K562 (cell line): Measurements from ENCODE around the gene HLA-DOB. TPM values are rescaled to one million over a fixed set of nuclear protein-coding genes. Genes with fewer than 3 reads are reported as not detected.

Experiments used
- ATAC-seq: fragments of 200-7000 bp; cut with Tn5 transposase; 3 replicates; pipeline ENCODE4 v1.9.1; 2020; ENCODE audit warnings: moderate library complexity
- BruUV-seq: library from RNA; stranded (reverse); fragments of 400-500 nt; replicated peaks from 2 replicates; lab custom pipeline; 2021; lab: Mats Ljungman, UMichigan
- CTCF ChIA-PET: fragments of 300-600 bp; formaldehyde crosslinking; extraction: SDS; loops from one replicate; lab custom pipeline; 2021; ENCODE audit warnings: low intra/inter-chr PET ratio; lab: Yijun Ruan, JAX
- POLR2A ChIA-PET: fragments of 300-600, 350-650 bp; sonication (Branson Sonifier 250); formaldehyde crosslinking; extraction: SDS; loops from one replicate; lab custom pipeline; 2021; ENCODE audit warnings: antibody characterized with exemption, inconsistent platforms; lab: Yijun Ruan, JAX
- DNase-seq, 4 experiments: peaks; one replicate each; pipeline versions ENCODE4 v3.0.0 to v3.0.0-alpha.2; 2011 to 2018; ENCODE audit warnings: low spot score in 3 of 4, mixed read lengths in 3 of 4; ENCODE audit errors: extremely low read depth in 1 of 4
- FAIRE-seq: peaks from 2 replicates; lab custom pipeline; 2011; peaks lifted over from hg19 to GRCh38; lab: Jason Lieb, UNC
- H2AFZ ChIP-seq: 2 replicates; pipeline ENCODE4 v1.6.0; 2011; ENCODE audit warnings: low read depth, low read length, control low read depth, inconsistent platforms
- H3K27ac ChIP-seq: fragments of 200-600 bp; 3 replicates; pipeline ENCODE4 v1.8.0; 2011; ENCODE audit warnings: low read depth, mild to moderate bottlenecking, control low read depth, inconsistent platforms, low read length, moderate library complexity, mixed read lengths; ENCODE audit errors: extremely low read depth
- H3K27me3 ChIP-seq, 2 experiments: fragments of 300-600 bp in 1 of 2; 2 replicates in 1 of 2; 3 replicates in 1 of 2; pipeline versions ENCODE4 v1.6.0 to v1.8.0; 2011; ENCODE audit warnings: inconsistent platforms in 2 of 2, low read length in 2 of 2, mild to moderate bottlenecking in 1 of 2, mixed read lengths in 1 of 2, moderate library complexity in 1 of 2; ENCODE audit not compliant: control insufficient read depth in 2 of 2, insufficient read depth in 2 of 2
- H3K36me3 ChIP-seq: fragments of 300-600 bp; 3 replicates; pipeline ENCODE4 v1.8.0; 2011; ENCODE audit warnings: mild to moderate bottlenecking, low read length, inconsistent platforms; ENCODE audit not compliant: control insufficient read depth, insufficient read depth
- H3K4me1 ChIP-seq, 2 experiments: fragments of 200-600 bp in 1 of 2; replicated peaks in 1 of 2; 2 replicates in 1 of 2; 3 replicates in 1 of 2; pipeline versions ENCODE4 v1.5.1 to v1.8.0; 2011; ENCODE audit warnings: inconsistent platforms in 2 of 2, low read length in 2 of 2, mild to moderate bottlenecking in 1 of 2, mixed read lengths in 1 of 2, moderate library complexity in 1 of 2; ENCODE audit not compliant: control insufficient read depth in 2 of 2, insufficient read depth in 2 of 2
- H3K4me2 ChIP-seq: 2 replicates; pipeline ENCODE4 v1.6.1; 2011; ENCODE audit warnings: low read length, control low read depth, inconsistent platforms, mixed read lengths; ENCODE audit not compliant: insufficient read depth
- H3K4me3 ChIP-seq: fragments of 200-600 bp; sonication (generic), shearing (Covaris generic); 2 replicates; pipeline ENCODE4 v1.5.1; 2016; ENCODE audit warnings: control low read depth, inconsistent platforms
- H3K79me2 ChIP-seq: fragments of 200-600 bp; 3 replicates; pipeline ENCODE4 v1.8.0; 2011; ENCODE audit warnings: low read length, inconsistent platforms; ENCODE audit not compliant: control insufficient read depth, insufficient read depth
- H3K9ac ChIP-seq, 2 experiments: 2 replicates each; pipeline versions ENCODE4 v1.6.0 to v1.6.1; 2011; ENCODE audit warnings: low read depth in 2 of 2, low read length in 2 of 2, control low read depth in 1 of 2, inconsistent platforms in 1 of 2, mild to moderate bottlenecking in 1 of 2, mixed read lengths in 1 of 2; ENCODE audit not compliant: insufficient read depth in 1 of 2
- H3K9me1 ChIP-seq: one replicate; pipeline ENCODE4 v1.6.0; 2011; ENCODE audit warnings: inconsistent platforms, mild to moderate bottlenecking, low read length, moderate library complexity; ENCODE audit not compliant: control insufficient read depth, insufficient read depth
- H3K9me3 ChIP-seq: replicated peaks from 2 replicates; pipeline ENCODE4 v1.5.1; 2011; ENCODE audit warnings: low read depth, low read length, inconsistent platforms; ENCODE audit not compliant: control insufficient read depth, insufficient read depth
- H4K20me1 ChIP-seq: replicated peaks from 2 replicates; pipeline ENCODE4 v1.6.1; 2011; ENCODE audit warnings: low read length, inconsistent platforms, mixed read lengths; ENCODE audit not compliant: control insufficient read depth, insufficient read depth
- DIDO1 ChIP-seq: fragments of 450-650 bp; IDR thresholded peaks from 2 replicates; pipeline ENCODE4 v1.6.1; 2016; ENCODE audit warnings: low read depth, missing biosample characterization, missing genetic modification characterization
- PRMT5 ChIP-seq: sonication (generic); formaldehyde crosslinking; IDR thresholded peaks from 2 replicates; pipeline ENCODE4 v1.5.0; 2020; ENCODE audit warnings: missing genetic modification reagents
- TOE1 ChIP-seq, 2 experiments: fragments of 450-650 bp in 1 of 2; sonication (generic) in 1 of 2; formaldehyde crosslinking in 1 of 2; IDR thresholded peaks; 2 replicates each; pipeline versions ENCODE4 v1.7.1 to v1.8.0; 2016 to 2022; ENCODE audit warnings: borderline replicate concordance in 2 of 2, mild to moderate bottlenecking in 2 of 2, antibody characterized with exemption in 1 of 2, inconsistent platforms in 1 of 2, low read depth in 1 of 2, missing genetic modification reagents in 1 of 2, moderate library complexity in 1 of 2
- ZKSCAN8 ChIP-seq: fragments of 200-800 bp; sonication (Bioruptor generic); IDR thresholded peaks from 2 replicates; pipeline ENCODE4 v1.6.1; 2016; ENCODE audit warnings: missing genetic modification characterization, missing compliant biosample characterization
- ZNF766 ChIP-seq: fragments of 200-800 bp; sonication (Bioruptor generic); conservative IDR thresholded peaks from 2 replicates; pipeline ENCODE4 v1.6.1; 2016; ENCODE audit warnings: missing genetic modification characterization, missing compliant biosample characterization
- ZNF77 ChIP-seq: fragments of 250-450 bp; sonication (Bioruptor Pico); IDR thresholded peaks from 2 replicates; pipeline ENCODE4 v1.5.0; 2020
- WGBS: fragments of 100-300 bp; shearing (Covaris generic); methylation state at CpG from one replicate; pipeline ENCODE4 v1.1.6; 2016; ENCODE audit warnings: low coverage, mixed read lengths; ENCODE audit not compliant: insufficient coverage; ENCODE audit errors: missing lambda C conversion rate; 5-methylcytosine and 5-hydroxymethylcytosine counted together
- in situ Hi-C: fragments of 300-500 bp; cut with MboI; formaldehyde crosslinking; loops from 4 replicates; pipeline ENCODE4 v1.15.0; 2018; ENCODE audit warnings: inconsistent platforms, mixed read lengths
- intact Hi-C: fragments of 100-400 bp; cut with micrococcal nuclease; formaldehyde crosslinking; loops from 2 replicates; pipeline ENCODE4 v1.14.2; 2022
- polyA plus RNA-seq, 8 experiments: library from polyadenylated mRNA; depleted of rRNA in 4 of 8; stranded (reverse) in 5 of 8; unstranded in 3 of 8; fragments of >200 nt; fragmentation: Nextera tagmentation in 2 of 8; fragmentation: Illumina TruSeq in 1 of 8; extraction: Ambion mirVana in 2 of 8; extraction: Trizol in 1 of 8; gene quantifications; 2 replicates each; pipeline versions ENCODE4 v1.2.1 to v1.2.3, GENCODE V29; 2011 to 2014; ENCODE audit warnings: inconsistent platforms in 1 of 8, missing spikeins in 1 of 8
- total RNA-seq, 7 experiments: library from RNA; depleted of rRNA in 6 of 7; stranded (reverse); fragments of >200 nt in 6 of 7; fragmentation: Illumina TruSeq in 2 of 7; extraction: Trizol in 2 of 7; gene quantifications; 2 replicates each; pipeline versions ENCODE4 v1.2.1 to v1.2.3, GENCODE V29; 2011 to 2021; ENCODE audit warnings: low replicate concordance in 1 of 7
- TF ChIP-seq, protein P1 (sequence below): fragments of 450-650 bp; formaldehyde crosslinking; IDR thresholded peaks from 2 replicates; pipeline ENCODE4 v1.4.0; 2022; ENCODE audit warnings: mild to moderate bottlenecking, moderate library complexity

HLA-DOB gene
- total and polyA plus RNA-seq, 9 of the 15 experiments (the other 6 are each of a cell fraction or from before 2014, with no cell fraction given) = 1.2 to 4.0 (median 2.5) TPM

DNA sequence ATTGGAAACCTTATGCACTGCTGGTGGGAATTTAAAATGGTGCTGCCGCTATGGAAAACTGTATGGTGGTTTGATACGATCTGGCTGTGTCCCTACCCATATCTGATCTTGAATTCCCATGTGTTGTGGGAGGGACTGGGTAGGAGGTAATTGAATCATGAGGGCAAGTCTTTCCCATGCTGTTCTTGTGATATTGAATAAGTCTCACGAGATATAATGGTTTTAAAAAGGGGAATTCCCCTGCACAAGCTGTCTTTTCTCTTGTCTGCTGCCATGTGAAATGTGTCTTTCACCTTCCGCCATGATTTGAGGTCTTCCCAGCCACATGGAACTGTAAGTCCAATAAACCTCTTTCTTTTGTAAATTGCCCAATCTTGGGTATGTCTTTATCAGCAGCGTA is 16.9 kb upstream of the HLA-DOB start:
- Histone ChIP-seq H3K9me1 (no peaks in the 10 kb centered on the region), H3K4me2 (no peak overlapping the region), H2AFZ (no peak overlapping the region), H3K79me2 (peaks cover 11% of the 10 kb centered on the region; the same call in 2 of the 3 replicates), H3K36me3 (peaks cover 70% of the 10 kb centered on the region; the same call in 2 of the 3 replicates), H3K4me3 (no peak overlapping the region), H3K27ac (no peak overlapping the region), H3K9ac (no peak overlapping the region), H3K9me3 (no peaks in the 10 kb centered on the region), H4K20me1 (no peaks in the 10 kb centered on the region), H3K27me3 (no peaks in the 10 kb centered on the region), H3K4me1 (peaks cover 6 to 9% of the 10 kb centered on the region in 2 experiments; a peak in 3 of 5 replicates)
- POLR2A ChIA-PET = interaction anchor here (1.4 kb wide), 1 partner anchor 8 kb away, joined by 8 read pairs; no protein-coding TSS in a partner anchor
- CTCF ChIA-PET = no interaction called here
- in situ Hi-C loops (no loop called here), intact Hi-C loops (no loop called here)
- ATAC-seq (no peak), FAIRE-seq (no peak), DNase-seq (no peak)
- WGBS = 61% methylated on average over 5 of the region's 5 CpGs
- TF ChIP-seq DIDO1 (tag) = no peak
- TF ChIP-seq, protein P1, sequence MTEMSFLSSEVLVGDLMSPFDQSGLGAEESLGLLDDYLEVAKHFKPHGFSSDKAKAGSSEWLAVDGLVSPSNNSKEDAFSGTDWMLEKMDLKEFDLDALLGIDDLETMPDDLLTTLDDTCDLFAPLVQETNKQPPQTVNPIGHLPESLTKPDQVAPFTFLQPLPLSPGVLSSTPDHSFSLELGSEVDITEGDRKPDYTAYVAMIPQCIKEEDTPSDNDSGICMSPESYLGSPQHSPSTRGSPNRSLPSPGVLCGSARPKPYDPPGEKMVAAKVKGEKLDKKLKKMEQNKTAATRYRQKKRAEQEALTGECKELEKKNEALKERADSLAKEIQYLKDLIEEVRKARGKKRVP (CRISPR knock-in tag) = no peak
- peak; percentile 78 for TF ChIP-seq ZNF766
- no peak for TF ChIP-seq PRMT5 (CRISPR knock-in tag)
- TF ChIP-seq ZKSCAN8 (CRISPR knock-in tag) = no peak
- TF ChIP-seq TOE1 (IDR thresholded peaks at IDR 0.05; ENCODE audit: borderline replicate concordance) = no peak
- TF ChIP-seq TOE1 (CRISPR knock-in tag; IDR thresholded peaks at IDR 0.05; ENCODE audit: borderline replicate concordance, low read depth) = no peak
- no peak for TF ChIP-seq ZNF77 (CRISPR knock-in tag)
- BruUV-seq = no TSS peak
